GM21825 (cell line): ENCODE data around the gene CREBZF.
"Not testable (repeated sequence)": the region's sequence is repeated elsewhere in the genome, so short reads cannot be mapped to it uniquely, and the experiment has no call there.

Experiments used
- ATAC-seq: cut with Tn5 transposase; IDR thresholded peaks from one replicate; pipeline ENCODE4 v1.9.1; 2021; ENCODE audit warnings: mild to moderate bottlenecking, moderate library complexity; ENCODE audit not compliant: unreplicated experiment

The CREBZF gene

DNA sequence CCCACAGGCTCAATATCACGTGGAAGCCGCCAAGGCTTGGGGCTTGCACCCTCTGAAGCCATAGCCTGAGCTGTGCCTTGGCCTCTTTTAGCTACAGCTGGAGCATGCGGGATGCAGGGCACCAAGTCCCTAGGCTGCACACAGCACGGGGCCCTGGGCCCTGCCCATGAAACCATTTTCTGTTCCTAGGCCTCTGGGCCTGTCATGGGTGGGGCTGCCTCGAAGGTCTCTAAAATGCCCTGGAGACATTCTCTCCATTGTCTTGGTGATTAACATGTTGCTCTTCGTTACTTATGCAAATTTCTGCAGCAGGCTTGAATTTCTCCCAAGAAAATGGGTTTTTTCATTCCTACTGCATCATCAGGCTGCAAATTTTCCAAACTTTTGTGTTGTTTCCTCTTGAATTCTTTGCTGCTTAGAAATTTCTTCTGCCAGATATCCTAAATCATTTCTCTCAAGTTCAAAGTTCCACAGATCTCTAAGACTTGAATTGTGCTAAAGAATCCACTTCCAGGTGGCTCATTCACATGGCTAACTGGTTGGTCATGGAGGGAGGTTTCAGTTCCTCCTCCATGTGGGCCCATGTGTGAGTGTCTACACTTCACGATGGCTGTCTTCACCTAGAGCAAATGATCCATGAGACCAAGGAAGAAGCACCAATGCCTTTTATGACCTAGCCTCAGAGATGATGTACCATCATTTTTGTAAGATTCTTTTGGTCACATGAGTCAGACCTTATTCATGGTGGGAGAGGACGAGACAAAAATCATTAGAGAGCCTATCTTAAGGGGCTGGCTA lies 7.4 kb upstream of the CREBZF start:
- ATAC-seq: no peak

DNA sequence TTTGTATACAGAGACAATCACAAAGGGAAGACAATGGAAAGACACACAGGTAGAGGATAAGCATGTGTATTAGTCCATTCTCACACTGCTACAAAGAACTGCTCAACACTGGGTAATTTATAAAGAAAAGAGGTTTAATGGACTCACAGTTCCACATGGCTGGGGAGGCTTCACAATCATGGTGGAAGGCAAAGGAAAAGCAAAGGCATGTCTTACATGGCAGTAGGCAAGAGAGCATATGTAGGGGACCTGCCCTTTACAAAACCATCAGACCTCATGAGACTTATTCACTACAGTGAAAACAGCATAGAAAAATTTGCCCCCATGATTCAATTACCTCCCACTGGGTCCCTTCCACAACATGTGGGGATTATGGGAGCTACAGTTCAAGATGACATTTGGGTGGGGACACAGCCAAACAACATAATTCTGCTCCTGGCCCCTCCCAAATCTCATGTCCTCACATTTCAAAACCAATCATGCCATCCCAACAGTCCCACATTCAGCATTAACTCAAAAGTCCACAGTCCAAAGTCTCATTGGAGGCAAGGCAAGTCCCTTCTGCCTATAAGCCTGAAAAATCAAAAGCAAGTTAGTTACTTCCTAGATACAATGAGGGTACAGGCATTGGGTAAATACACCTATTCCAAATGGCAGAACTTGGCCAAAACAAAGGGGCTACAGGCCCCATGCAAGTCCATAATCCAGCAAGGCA lies 6.2 kb upstream of the CREBZF start:
- not testable (repeated sequence) for ATAC-seq

DNA sequence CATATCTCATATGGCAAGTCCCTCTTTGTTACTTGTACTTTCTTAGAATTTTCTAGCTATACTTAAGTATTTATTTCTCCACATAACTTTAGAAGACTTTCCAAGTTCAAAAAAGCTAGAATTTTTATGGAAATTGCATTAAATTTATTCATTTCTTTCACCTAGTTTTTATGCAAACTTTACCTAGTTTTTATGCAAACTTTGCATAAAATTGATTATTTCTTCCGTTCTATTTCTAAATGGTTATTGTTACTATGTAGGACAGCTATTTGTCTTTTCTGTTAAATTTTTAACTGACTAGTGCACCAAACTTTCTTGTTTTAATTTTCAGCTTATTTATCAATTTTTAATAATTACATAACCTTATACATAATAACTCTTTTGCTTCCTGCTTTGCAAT lies 3.2 kb upstream of the CREBZF start:
- no peak for ATAC-seq

DNA sequence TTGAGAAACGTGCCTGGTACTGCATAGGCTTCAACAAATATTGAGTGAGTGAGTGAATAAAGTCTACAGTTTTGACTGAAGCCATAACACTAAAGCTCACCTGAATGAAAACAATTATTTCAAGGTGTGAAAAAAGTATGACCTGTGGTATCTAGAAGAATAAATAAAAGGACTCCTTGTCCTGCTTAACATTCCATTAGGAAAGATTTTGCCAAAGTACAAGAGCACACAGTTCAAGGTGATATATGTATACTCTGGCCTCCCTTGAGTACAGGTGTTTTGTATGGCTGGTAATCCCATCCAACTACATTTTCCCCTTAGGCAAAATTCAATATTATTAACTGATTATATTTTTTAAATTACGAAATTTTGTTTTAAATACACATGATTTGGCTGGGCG lies 1.8 kb upstream of the CREBZF start:
- no peak for ATAC-seq

DNA sequence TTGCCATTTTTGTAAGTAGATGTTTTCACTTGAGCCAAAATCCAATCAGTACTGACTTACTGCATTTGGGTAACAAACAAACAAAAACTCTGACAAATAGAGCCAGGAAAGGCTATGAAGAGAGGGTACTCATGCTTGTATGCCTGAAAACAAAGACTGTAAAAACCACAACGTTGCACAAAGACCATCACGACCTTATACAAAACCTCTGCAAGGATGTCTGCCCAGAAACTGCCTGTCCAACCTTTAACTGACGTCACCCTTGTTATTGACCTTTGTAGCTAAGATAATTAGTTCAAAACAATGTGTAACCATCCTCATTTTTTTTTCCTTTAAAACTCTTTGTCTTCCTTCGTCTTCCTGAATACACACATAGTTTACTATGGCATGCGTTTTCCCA lies 804 bp upstream of the CREBZF start:
- no peak for ATAC-seq

- ATAC-seq: peak; percentile 74
Measured at GRCh38 chr11:85663753-85664614, 945 bp downstream of the CREBZF start.

DNA sequence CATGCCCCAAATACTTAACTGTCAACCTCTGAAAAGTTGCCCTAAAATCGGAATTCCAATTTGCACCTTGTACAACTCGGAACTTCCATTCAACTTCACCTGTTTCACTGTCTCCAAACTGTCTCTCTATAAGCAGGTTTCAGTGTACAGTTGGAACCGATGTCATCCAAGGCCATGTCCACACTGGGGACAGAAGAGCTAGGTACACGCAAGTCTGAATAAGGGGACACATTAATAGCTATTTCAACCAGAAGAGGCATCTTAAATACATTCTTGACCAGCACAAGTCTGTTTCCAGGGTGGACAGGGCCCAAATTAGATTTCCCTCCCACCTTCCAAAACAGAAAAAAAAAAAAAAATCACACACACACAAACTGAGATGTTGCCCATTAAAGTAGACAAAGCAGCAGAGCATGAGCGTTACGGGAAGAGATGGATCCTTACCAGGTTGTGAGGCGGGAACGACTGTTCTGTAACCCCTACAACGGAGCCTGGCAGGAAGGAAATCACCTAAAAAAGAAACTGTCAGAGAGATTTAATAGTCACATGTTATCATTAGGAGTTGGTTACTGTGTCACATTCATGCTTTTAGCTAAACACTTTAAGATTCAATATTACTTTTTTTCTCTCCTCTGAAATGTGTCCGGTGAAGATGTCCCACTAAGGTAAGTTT lies 1.7 kb downstream of the CREBZF start:
- ATAC-seq: no peak

DNA sequence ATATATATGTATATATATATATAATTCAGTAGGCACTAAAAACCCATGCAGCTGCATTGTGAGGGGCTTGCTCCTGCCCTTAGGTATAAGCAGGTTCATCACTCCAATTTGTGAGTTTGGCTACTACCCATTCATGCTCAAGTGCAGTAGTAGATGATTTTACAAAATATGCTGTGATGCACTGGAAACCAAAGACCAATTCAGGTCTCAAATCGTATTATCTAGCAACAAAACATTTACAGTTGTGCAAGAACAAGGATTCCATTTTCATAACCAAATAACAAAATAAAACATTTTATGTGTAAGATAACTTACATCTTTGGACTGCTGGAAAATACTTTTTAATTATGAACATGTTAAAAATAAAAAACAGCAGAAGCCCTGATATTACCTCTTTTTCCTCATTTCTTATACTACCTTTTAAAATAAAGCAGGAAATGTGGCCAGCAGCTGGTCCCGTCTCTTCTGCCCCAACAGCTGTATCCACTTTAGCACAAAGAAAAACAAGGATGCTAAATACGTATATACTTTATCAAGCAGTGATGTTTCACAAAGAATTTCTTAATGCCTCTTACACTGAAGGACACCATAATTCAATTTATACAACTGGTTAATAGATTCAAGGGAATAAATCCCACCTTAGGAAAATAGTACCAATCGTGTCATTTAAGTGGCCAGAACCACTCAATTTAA lies 2.8 kb downstream of the CREBZF start:
- no peak for ATAC-seq

DNA sequence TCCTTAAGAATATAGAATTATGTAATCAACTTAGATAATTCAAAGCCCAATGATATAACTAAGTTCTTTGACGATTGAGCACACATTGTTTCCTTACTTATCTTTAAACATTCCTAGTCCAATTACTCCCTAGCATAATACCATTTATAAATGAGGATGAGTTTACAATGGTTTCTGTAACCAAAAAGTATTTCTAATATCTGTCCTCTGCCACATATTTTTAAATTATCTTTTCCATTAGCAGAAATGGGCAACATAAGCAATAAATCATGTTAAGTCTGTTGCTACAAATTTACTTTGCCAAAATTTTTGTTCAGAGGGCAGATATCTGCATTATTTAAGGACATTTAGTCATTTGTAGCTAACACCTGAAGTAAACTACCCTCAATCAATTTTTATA lies 6.7 kb downstream of the CREBZF start:
- ATAC-seq: no peak

GRCh38 chr11:85656777-85657176 lies 8.2 kb downstream of the CREBZF start:
- no peak for ATAC-seq

DNA sequence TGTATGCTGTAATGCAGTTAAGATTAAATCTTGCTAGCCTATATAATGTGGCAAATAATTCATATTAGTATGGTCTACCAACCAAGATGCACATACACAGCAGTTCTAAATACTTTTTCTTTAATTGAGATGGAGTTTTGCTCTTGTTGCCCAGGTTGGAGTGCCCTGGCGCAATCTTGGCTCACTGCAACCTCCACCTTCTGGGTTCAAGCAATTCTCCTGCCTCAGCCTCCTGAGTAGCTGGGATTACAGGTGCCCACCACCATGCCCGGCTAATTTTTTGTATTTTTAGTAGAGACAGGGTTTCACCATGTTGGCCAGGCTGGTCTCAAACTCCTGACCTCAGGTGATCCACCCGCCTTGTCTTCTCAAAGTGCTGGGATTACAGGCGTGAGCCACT lies 10.6 kb downstream of the CREBZF start:
- ATAC-seq: not testable (repeated sequence)

- ATAC-seq: no peak
Measured at GRCh38 chr11:85652786-85653447, 12.0 kb downstream of the CREBZF start.

GRCh38 chr11:85651118-85651517 lies 13.8 kb downstream of the CREBZF start:
- ATAC-seq: no peak

GRCh38 chr11:85647604-85648299 lies 17.2 kb downstream of the CREBZF start, which contains the start of gene TMEM126A:
Gene TMEM126A, plus strand, starts transcription at chr11:85647967. Its CDS starts 2,289 bp downstream, at chr11:85650256.
- peak; percentile 100 for ATAC-seq

GRCh38 chr11:85647078-85647477 lies 17.9 kb downstream of the CREBZF start:
- ATAC-seq: peak; percentile 10

GRCh38 chr11:85643191-85643614 lies 21.7 kb downstream of the CREBZF start:
- no peak for ATAC-seq

DNA sequence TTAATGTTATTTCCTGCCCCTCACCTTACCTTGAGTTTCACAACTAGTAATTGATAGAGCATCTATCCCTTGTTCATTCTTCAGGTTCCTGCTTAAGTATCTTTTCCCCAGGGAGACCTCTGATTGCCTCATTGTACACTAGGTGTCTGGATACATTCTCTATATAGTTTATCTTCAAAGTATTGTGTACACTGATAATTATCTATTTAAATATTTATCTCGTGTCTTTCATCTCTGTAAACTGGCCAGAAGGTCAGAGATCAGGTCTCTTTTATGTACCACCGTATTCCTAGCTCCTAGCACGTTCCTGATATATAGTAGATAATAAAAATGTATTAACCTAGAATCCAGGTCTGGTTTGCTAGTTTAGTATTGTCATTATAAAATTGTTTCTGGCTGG lies 30.2 kb downstream of the CREBZF start:
- no peak for ATAC-seq

DNA sequence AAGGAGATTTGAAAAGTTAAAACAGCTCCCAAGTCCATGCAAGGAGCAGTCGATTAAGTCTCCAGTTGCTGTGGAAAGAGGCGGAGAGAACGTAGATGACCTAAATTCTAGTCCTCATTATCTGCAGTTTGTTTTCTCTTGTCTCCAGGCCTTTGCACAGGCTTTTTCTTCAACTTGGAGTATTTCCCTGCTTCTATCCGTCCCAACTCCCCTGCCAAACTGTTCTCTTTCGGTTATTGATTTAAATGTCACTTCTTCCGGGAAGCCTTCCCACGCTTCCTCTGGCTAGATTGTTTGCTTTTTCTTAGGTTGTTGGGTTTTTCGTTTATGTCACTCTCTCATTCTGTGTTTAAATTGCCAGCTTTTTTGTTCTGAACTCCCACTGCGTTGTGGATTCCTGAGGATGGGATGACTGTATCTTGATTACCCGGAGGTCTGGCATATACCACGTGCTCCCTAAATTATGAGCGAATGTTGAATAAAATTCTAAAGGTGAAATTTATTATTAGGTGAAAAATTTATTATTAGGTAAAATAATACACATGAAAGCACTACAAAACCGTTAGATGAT lies 36.1 kb downstream of the CREBZF start:
- peak; percentile 0 for ATAC-seq
